BE2C (cell line): ENCODE results near the gene MAGI1.

Experiments used
- DNase-seq: peaks from one replicate; pipeline ENCODE4 v3.0.0-alpha.2; 2020
- H3K27me3 ChIP-seq: fragments of 250-450 bp; sonication (Bioruptor Pico); 2 replicates; pipeline ENCODE4 v1.5.1; 2020; ENCODE audit warnings: mild to moderate bottlenecking
- H3K36me3 ChIP-seq: fragments of 250-450 bp; sonication (Bioruptor Pico); 2 replicates; pipeline ENCODE4 v1.5.1; 2020; ENCODE audit warnings: mild to moderate bottlenecking
- H3K4me1 ChIP-seq: fragments of 250-450 bp; sonication (Bioruptor Pico); 2 replicates; pipeline ENCODE4 v1.5.1; 2020
- H3K4me3 ChIP-seq: 2 replicates; pipeline ENCODE4 v1.5.1; 2011; ENCODE audit warnings: low read depth, low read length
- H3K9me3 ChIP-seq: fragments of 250-450 bp; sonication (Bioruptor Pico); 2 replicates; pipeline ENCODE4 v1.5.1; 2020
- TF ChIP-seq, protein P1 (sequence below): IDR thresholded peaks from 2 replicates; pipeline ENCODE4 v1.5.1; 2012; ENCODE audit warnings: mild to moderate bottlenecking, low read depth, low read length

Gene MAGI1

DNA sequence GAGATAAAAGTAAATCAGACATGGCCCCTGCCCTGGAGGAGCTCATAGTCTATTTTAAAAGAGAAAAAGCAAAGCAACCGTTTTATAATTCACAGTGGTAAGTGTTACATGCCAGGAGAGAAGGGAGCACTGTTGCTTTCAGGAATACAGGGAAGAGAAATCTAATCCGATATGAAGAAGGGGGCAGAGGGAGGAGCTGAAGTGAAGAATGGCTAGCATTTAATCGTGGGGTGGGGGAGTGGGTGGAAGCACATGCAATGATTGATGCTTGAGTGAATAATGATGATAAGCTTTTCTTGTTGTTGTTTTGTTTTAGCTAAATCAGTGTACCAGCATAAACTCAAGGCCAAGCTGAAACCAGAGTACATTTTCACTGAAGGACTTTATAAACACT, 629.5 kb downstream of the MAGI1 start:
- H3K4me3 ChIP-seq, result no peak overlapping the region
- TF ChIP-seq, protein P1, sequence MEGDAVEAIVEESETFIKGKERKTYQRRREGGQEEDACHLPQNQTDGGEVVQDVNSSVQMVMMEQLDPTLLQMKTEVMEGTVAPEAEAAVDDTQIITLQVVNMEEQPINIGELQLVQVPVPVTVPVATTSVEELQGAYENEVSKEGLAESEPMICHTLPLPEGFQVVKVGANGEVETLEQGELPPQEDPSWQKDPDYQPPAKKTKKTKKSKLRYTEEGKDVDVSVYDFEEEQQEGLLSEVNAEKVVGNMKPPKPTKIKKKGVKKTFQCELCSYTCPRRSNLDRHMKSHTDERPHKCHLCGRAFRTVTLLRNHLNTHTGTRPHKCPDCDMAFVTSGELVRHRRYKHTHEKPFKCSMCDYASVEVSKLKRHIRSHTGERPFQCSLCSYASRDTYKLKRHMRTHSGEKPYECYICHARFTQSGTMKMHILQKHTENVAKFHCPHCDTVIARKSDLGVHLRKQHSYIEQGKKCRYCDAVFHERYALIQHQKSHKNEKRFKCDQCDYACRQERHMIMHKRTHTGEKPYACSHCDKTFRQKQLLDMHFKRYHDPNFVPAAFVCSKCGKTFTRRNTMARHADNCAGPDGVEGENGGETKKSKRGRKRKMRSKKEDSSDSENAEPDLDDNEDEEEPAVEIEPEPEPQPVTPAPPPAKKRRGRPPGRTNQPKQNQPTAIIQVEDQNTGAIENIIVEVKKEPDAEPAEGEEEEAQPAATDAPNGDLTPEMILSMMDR, result no peak

DNA sequence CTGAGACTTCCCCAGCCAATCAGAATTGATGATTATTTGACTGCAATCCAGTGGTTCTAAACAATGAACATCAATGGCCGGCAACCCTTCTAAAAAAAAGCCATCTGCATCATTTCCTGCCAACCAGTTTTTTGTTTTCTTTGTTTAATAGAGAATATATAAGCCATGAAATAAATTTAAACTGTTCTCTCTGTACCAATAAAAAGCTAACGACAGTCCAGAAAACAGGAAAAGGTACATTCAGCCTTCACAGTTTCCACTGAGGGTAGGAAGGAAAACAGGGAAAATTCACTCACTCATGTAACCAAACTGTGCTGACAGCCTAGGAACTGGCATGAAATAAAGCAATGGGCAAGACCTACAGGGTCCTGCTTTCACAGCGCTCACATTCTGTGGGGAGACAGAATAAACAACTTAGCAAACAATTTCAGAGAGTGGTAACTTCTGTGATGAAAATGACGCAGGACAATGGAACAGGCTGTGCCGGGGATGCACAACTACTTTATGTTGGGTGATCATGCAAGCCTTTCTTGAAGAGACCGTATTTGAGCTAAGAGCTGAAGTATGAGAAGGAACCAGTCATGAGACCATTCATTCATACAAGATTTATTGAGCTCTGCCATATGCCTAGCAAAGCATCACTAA, 630.1 kb downstream of the MAGI1 start:
- Histone ChIP-seq H3K9me3 (no peaks in the 10 kb centered on the region), H3K36me3 (no peaks in the 10 kb centered on the region), H3K27me3 (no peaks in the 10 kb centered on the region), H3K4me3 (no peak overlapping the region), H3K4me1 (no peaks in the 10 kb centered on the region; the same call in 1 of the 2 replicates)
- DNase-seq, result no peak
- TF ChIP-seq, protein P1, result no peak

More for the DNA sequence above, 629.5 kb downstream of the MAGI1 start:
- H3K4me1 ChIP-seq, result no peaks in the 10 kb centered on the region; the same call in 1 of the 2 replicates
- DNase-seq, result no peak
- H3K9me3 ChIP-seq, result no peaks in the 10 kb centered on the region
- no peaks in the 10 kb centered on the region for H3K36me3 ChIP-seq
- no peaks in the 10 kb centered on the region for H3K27me3 ChIP-seq

DNA sequence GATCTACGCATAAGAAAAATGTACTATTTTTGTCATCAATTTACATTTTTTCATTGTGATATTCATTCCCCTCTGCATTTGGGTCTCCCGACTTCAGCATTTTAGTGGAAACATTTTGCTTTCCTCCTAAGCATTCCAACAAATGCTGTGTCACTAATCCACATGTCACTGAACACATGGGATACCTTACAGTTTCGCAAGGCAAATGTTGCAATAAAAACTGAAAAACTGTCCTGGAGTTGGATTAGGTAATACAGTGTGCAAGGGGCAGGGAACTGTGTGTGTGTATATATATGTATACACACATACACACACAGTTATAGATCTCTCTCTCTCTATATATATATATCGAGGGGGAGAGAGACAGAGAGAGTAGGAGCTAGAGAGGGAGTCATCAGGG, 632.2 kb downstream of the MAGI1 start:
- Histone ChIP-seq H3K4me1 (no peaks in the 10 kb centered on the region), H3K36me3 (no peaks in the 10 kb centered on the region), H3K9me3 (no peaks in the 10 kb centered on the region), H3K4me3 (no peak overlapping the region), H3K27me3 (no peaks in the 10 kb centered on the region)
- DNase-seq, result no peak
- TF ChIP-seq, protein P1, result no peak

DNA sequence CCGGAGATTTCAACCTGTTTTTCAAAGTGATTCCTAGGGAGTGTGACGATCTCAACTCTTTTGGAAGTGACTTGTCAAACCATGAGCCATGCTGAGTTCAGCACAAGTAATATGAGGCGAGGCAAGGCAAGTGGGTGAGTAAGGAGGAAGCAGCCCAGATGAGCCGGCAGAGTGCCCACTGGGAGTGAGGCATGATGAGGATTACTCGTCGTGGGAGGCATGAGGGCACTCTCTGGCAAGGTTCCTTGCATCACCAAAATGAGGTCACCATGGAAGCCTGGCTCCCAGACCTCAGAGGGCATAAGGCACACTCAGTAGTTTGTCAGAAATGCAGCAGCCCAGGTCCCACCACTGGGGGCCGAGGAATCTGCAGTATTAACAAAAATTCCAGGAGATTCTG, 636.1 kb downstream of the MAGI1 start:
- Histone ChIP-seq H3K4me3 (no peak overlapping the region), H3K36me3 (no peaks in the 10 kb centered on the region), H3K4me1 (no peaks in the 10 kb centered on the region), H3K27me3 (no peaks in the 10 kb centered on the region), H3K9me3 (no peaks in the 10 kb centered on the region)
- DNase-seq, result no peak
- TF ChIP-seq, protein P1, result no peak

DNA sequence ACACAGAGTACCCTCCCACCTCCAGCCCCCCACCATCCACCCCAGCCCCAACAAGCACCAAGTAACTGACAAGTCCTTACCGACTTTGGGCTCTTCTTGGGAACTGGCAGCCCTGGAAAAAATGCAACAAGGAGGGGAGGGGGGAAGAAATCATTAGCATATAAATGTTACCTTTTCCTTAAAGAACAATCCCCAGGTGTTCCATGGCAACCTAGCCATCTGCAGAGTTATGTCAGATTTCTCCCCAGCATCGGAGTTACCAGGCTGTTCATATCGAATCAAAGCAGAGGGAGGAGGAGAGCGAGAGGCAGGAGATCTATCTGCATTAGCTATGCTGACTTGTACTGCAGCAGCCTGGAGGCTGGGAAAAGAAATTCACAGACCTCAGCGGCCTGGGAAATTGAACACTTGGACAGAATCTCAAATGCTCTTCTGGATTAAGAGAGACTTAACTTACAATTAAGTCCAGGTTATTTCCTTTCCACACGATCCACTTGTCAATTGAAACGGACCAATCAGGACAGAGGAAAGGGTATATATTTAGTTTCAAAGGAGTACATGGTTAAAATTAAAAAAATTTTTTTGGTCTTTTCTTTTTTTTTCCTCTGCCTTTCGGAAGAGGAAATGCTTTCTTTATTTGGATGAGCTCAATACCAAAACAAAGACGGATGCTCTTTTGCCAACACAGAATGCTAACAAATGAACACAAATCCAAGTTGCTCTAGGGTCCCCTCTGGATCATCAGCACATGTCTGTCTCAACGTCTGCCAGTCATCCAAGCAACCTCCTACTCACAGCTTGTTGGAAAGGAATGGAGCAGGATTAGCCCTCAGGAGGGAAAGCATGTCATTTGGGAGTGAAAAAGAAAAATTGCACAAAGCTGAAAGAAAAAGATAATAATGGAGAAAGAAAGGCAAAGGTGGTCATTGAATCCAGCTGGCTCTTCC, 637.1 kb downstream of the MAGI1 start:
- Histone ChIP-seq H3K9me3 (no peaks in the 10 kb centered on the region), H3K27me3 (no peaks in the 10 kb centered on the region), H3K4me3 (no peak overlapping the region), H3K4me1 (no peaks in the 10 kb centered on the region), H3K36me3 (no peaks in the 10 kb centered on the region)
- DNase-seq, result no peak
- TF ChIP-seq, protein P1, result no peak

DNA sequence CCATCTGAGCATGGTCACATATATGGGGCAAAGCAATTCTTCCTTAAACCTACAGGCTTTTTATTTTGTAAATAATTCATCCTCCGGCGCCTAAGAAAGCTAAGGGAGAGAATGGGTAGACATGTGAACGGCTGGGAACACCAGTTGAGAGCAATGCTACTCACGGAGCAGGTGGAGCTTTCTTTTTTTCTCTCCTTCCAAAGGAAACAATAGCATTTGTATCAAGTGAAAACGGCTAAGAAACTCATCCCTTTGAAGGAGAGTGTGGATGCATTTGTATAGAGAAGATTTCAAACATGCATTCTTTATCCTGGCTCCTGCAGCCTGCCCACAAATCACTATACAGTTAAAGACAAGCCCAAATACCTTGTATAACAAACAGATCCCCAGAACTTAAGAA, 637.8 kb downstream of the MAGI1 start:
- no peak for DNase-seq
- Histone ChIP-seq H3K4me1 (no peaks in the 10 kb centered on the region), H3K9me3 (no peaks in the 10 kb centered on the region), H3K27me3 (no peaks in the 10 kb centered on the region), H3K4me3 (no peak overlapping the region), H3K36me3 (no peaks in the 10 kb centered on the region)
- TF ChIP-seq, protein P1, result no peak
